Measurements from ENCODE around the gene SATB2. TPM values are rescaled to one million over a fixed set of nuclear protein-coding genes. Genes with fewer than 3 reads are reported as not detected.

The SATB2 gene
- total RNA-seq, 1 experiment from 2014 or later, result 13.8 TPM

DNA sequence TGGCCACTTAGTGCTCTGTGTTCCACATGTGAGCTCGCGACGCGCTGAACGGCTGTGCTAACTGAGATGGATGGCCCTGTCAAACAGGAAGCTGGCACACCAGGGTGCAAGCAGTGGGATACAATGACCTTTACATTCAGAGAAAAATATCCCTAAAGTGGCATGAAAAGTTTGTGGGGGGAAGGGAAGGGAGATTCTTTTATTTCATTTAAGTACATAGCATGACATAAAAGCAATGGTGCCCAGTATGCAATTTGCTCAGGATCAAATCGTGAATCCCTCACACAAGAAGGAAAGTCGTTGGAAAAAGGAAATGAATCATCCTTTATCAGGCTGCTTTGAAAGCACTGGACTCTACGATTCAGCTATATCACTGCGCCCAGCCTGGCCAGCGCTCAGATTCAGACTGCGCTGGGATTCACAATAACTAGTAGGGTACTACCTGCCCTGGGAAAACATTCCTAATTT lies 26.0 kb downstream of the SATB2 start (continued):
- TF ChIP-seq EZH2phosphoT487 (IDR thresholded peaks at IDR 0.05; ENCODE audit: borderline replicate concordance) (no peak), EZH2 (IDR thresholded peaks at IDR 0.05) (no peak)
- TF ChIP-seq, protein P1, sequence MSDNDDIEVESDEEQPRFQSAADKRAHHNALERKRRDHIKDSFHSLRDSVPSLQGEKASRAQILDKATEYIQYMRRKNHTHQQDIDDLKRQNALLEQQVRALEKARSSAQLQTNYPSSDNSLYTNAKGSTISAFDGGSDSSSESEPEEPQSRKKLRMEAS (IDR thresholded peaks at IDR 0.05), result peak; percentile 30
- TF ChIP-seq, protein P2, sequence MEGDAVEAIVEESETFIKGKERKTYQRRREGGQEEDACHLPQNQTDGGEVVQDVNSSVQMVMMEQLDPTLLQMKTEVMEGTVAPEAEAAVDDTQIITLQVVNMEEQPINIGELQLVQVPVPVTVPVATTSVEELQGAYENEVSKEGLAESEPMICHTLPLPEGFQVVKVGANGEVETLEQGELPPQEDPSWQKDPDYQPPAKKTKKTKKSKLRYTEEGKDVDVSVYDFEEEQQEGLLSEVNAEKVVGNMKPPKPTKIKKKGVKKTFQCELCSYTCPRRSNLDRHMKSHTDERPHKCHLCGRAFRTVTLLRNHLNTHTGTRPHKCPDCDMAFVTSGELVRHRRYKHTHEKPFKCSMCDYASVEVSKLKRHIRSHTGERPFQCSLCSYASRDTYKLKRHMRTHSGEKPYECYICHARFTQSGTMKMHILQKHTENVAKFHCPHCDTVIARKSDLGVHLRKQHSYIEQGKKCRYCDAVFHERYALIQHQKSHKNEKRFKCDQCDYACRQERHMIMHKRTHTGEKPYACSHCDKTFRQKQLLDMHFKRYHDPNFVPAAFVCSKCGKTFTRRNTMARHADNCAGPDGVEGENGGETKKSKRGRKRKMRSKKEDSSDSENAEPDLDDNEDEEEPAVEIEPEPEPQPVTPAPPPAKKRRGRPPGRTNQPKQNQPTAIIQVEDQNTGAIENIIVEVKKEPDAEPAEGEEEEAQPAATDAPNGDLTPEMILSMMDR (IDR thresholded peaks at IDR 0.05 in 2 of 3, conservative IDR thresholded peaks at IDR 0.05 in 1 of 3; ENCODE audit: borderline replicate concordance in 1 of 3, insufficient read depth in 1 of 3, low read depth in 2 of 3, low read length in 2 of 3), result no peak

DNA sequence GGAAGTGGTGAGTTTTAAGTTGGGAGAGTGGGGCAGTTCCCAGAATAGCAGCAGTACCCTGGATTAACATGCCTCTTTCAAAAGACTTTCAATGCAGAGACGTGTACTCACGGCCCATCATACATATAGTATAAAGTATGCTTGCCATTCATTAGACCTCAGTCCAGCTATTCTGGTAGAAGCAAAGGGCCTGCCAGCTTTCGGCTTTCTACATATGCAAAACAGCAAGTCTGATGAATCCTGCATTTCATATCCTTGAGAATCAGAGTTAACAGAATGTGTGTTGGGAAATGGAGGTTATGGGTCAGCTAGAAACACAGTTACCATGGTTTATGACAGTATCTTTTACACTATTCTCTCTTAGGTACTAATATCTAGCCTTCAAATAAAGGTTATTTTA lies 27.5 kb downstream of the SATB2 start:
- Histone ChIP-seq H3K27ac (ENCODE audit: low read depth, low read length) (no peak overlapping the region), H3K9me2 (ENCODE audit: insufficient read depth) (no peaks in the 10 kb centered on the region), H3K4me1 (ENCODE audit: control insufficient read depth in 1 of 2, insufficient read depth in 2 of 2, low read length in 2 of 2) (peaks cover 43 to 45% of the 10 kb centered on the region in 2 experiments), H3K9ac (ENCODE audit: low read length) (no peak overlapping the region), H4K20me1 (ENCODE audit: insufficient read depth) (no peaks in the 10 kb centered on the region), H3K9me3 (ENCODE audit: control insufficient read depth in 1 of 2, insufficient read depth in 1 of 2, low read depth in 1 of 2, low read length in 2 of 2) (no peaks in the 10 kb centered on the region), H3K27me3 (ENCODE audit: insufficient read depth, low read length) (no peaks in the 10 kb centered on the region), H3K79me2 (ENCODE audit: insufficient read depth, low read length) (0 out of 2 replicates have a peak, but pooled peaks cover 1% of the 10 kb centered on the region), H3K4me3 (replicated peaks in 1 of 2; ENCODE audit: low read depth in 1 of 2, low read length in 2 of 2) (no peak overlapping the region), H2AFZ (ENCODE audit: low read depth, low read length, poor library complexity, severe bottlenecking) (no peak overlapping the region), H3K36me3 (ENCODE audit: control insufficient read depth in 1 of 2, insufficient read depth in 2 of 2, low read length in 2 of 2) (0 out of 4 replicates have a peak, but pooled peaks cover 0 to 2% of the 10 kb centered on the region in 2 experiments), H3K4me2 (ENCODE audit: low read length) (no peak overlapping the region)
- BruUV-seq (replicated peaks), result no TSS peak
- ChIA-PET CTCF (no interaction called here), RAD21 (ENCODE audit: low non-redundant PET in 1 of 2, low total read pairs in 2 of 2, uncharacterized antibody in 2 of 2, unreplicated experiment in 2 of 2) (no interaction called here), POLR2A (no interaction called here)
- ATAC-seq (no peak), DNase-seq (ENCODE audit: low read depth, low spot score) (no peak)
- TF ChIP-seq CBX3 (IDR thresholded peaks at IDR 0.05; ENCODE audit: low read depth), result no peak
- no peak for TF ChIP-seq FOSL1 (IDR thresholded peaks at IDR 0.05; ENCODE audit: low read depth)
- no peak for TF ChIP-seq EGR1 (IDR thresholded peaks at IDR 0.05; ENCODE audit: low read depth)
- TF ChIP-seq EZH2 (IDR thresholded peaks at IDR 0.05), result no peak
- TF ChIP-seq POLR2A (IDR thresholded peaks at IDR 0.05; ENCODE audit: borderline replicate concordance, extremely low read depth, insufficient read depth, insufficient read length), result no peak
- no peak for TF ChIP-seq ZFX (IDR thresholded peaks at IDR 0.05)
- TF ChIP-seq POLR2AphosphoS5 (IDR thresholded peaks at IDR 0.05; ENCODE audit: low read depth, low read length), result no peak
- TF ChIP-seq CEBPB (IDR thresholded peaks at IDR 0.05; ENCODE audit: low read depth), result no peak
- TF ChIP-seq, protein P3, sequence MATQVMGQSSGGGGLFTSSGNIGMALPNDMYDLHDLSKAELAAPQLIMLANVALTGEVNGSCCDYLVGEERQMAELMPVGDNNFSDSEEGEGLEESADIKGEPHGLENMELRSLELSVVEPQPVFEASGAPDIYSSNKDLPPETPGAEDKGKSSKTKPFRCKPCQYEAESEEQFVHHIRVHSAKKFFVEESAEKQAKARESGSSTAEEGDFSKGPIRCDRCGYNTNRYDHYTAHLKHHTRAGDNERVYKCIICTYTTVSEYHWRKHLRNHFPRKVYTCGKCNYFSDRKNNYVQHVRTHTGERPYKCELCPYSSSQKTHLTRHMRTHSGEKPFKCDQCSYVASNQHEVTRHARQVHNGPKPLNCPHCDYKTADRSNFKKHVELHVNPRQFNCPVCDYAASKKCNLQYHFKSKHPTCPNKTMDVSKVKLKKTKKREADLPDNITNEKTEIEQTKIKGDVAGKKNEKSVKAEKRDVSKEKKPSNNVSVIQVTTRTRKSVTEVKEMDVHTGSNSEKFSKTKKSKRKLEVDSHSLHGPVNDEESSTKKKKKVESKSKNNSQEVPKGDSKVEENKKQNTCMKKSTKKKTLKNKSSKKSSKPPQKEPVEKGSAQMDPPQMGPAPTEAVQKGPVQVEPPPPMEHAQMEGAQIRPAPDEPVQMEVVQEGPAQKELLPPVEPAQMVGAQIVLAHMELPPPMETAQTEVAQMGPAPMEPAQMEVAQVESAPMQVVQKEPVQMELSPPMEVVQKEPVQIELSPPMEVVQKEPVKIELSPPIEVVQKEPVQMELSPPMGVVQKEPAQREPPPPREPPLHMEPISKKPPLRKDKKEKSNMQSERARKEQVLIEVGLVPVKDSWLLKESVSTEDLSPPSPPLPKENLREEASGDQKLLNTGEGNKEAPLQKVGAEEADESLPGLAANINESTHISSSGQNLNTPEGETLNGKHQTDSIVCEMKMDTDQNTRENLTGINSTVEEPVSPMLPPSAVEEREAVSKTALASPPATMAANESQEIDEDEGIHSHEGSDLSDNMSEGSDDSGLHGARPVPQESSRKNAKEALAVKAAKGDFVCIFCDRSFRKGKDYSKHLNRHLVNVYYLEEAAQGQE (IDR thresholded peaks at IDR 0.05; ENCODE audit: low read depth), result no peak
- no peak for TF ChIP-seq SRF (IDR thresholded peaks at IDR 0.05; ENCODE audit: low read depth)
- no peak for TF ChIP-seq YY1 (IDR thresholded peaks at IDR 0.05; ENCODE audit: extremely low read depth, insufficient replicate concordance, low read depth, low read length)
- TF ChIP-seq, protein P4, sequence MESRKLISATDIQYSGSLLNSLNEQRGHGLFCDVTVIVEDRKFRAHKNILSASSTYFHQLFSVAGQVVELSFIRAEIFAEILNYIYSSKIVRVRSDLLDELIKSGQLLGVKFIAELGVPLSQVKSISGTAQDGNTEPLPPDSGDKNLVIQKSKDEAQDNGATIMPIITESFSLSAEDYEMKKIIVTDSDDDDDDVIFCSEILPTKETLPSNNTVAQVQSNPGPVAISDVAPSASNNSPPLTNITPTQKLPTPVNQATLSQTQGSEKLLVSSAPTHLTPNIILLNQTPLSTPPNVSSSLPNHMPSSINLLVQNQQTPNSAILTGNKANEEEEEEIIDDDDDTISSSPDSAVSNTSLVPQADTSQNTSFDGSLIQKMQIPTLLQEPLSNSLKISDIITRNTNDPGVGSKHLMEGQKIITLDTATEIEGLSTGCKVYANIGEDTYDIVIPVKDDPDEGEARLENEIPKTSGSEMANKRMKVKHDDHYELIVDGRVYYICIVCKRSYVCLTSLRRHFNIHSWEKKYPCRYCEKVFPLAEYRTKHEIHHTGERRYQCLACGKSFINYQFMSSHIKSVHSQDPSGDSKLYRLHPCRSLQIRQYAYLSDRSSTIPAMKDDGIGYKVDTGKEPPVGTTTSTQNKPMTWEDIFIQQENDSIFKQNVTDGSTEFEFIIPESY (IDR thresholded peaks at IDR 0.05; ENCODE audit: extremely low read depth, insufficient replicate concordance, low read length), result no peak
- TF ChIP-seq ZNF274 (IDR thresholded peaks at IDR 0.05; ENCODE audit: low read depth, low read length), result no peak
- TF ChIP-seq JUND (IDR thresholded peaks at IDR 0.05), result no peak
- intact Hi-C loops (cut with micrococcal nuclease), result no loop called here

Data from HCT116 (cell line).